K562 (cell line): Measurements from ENCODE around the gene PPIA. TPM values are rescaled to one million over a fixed set of nuclear protein-coding genes. Genes with fewer than 3 reads are reported as not detected.

Experiments used
- ATAC-seq: fragments of 200-7000 bp; cut with Tn5 transposase; 3 replicates; pipeline ENCODE4 v1.9.1; 2020; ENCODE audit warnings: moderate library complexity
- BruUV-seq: library from RNA; stranded (reverse); fragments of 400-500 nt; replicated peaks from 2 replicates; lab custom pipeline; 2021; lab: Mats Ljungman, UMichigan
- CTCF ChIA-PET: fragments of 300-600 bp; formaldehyde crosslinking; extraction: SDS; loops from one replicate; lab custom pipeline; 2021; ENCODE audit warnings: low intra/inter-chr PET ratio; lab: Yijun Ruan, JAX
- POLR2A ChIA-PET: fragments of 300-600, 350-650 bp; sonication (Branson Sonifier 250); formaldehyde crosslinking; extraction: SDS; loops from one replicate; lab custom pipeline; 2021; ENCODE audit warnings: antibody characterized with exemption, inconsistent platforms; lab: Yijun Ruan, JAX
- DNase-seq, 4 experiments: peaks; one replicate each; pipeline versions ENCODE4 v3.0.0 to v3.0.0-alpha.2; 2011 to 2018; ENCODE audit warnings: low spot score in 3 of 4, mixed read lengths in 3 of 4; ENCODE audit errors: extremely low read depth in 1 of 4
- FAIRE-seq: peaks from 2 replicates; lab custom pipeline; 2011; peaks lifted over from hg19 to GRCh38; lab: Jason Lieb, UNC
- H2AFZ ChIP-seq: 2 replicates; pipeline ENCODE4 v1.6.0; 2011; ENCODE audit warnings: low read depth, low read length, control low read depth, inconsistent platforms
- H3K27ac ChIP-seq: fragments of 200-600 bp; 3 replicates; pipeline ENCODE4 v1.8.0; 2011; ENCODE audit warnings: low read depth, mild to moderate bottlenecking, control low read depth, inconsistent platforms, low read length, moderate library complexity, mixed read lengths; ENCODE audit errors: extremely low read depth
- H3K27me3 ChIP-seq, 2 experiments: fragments of 300-600 bp in 1 of 2; 2 replicates in 1 of 2; 3 replicates in 1 of 2; pipeline versions ENCODE4 v1.6.0 to v1.8.0; 2011; ENCODE audit warnings: inconsistent platforms in 2 of 2, low read length in 2 of 2, mild to moderate bottlenecking in 1 of 2, mixed read lengths in 1 of 2, moderate library complexity in 1 of 2; ENCODE audit not compliant: control insufficient read depth in 2 of 2, insufficient read depth in 2 of 2
- H3K36me3 ChIP-seq: fragments of 300-600 bp; 3 replicates; pipeline ENCODE4 v1.8.0; 2011; ENCODE audit warnings: mild to moderate bottlenecking, low read length, inconsistent platforms; ENCODE audit not compliant: control insufficient read depth, insufficient read depth
- H3K4me1 ChIP-seq, 2 experiments: fragments of 200-600 bp in 1 of 2; replicated peaks in 1 of 2; 2 replicates in 1 of 2; 3 replicates in 1 of 2; pipeline versions ENCODE4 v1.5.1 to v1.8.0; 2011; ENCODE audit warnings: inconsistent platforms in 2 of 2, low read length in 2 of 2, mild to moderate bottlenecking in 1 of 2, mixed read lengths in 1 of 2, moderate library complexity in 1 of 2; ENCODE audit not compliant: control insufficient read depth in 2 of 2, insufficient read depth in 2 of 2
- H3K4me2 ChIP-seq: 2 replicates; pipeline ENCODE4 v1.6.1; 2011; ENCODE audit warnings: low read length, control low read depth, inconsistent platforms, mixed read lengths; ENCODE audit not compliant: insufficient read depth
- H3K4me3 ChIP-seq: fragments of 200-600 bp; sonication (generic), shearing (Covaris generic); 2 replicates; pipeline ENCODE4 v1.5.1; 2016; ENCODE audit warnings: control low read depth, inconsistent platforms
- H3K79me2 ChIP-seq: fragments of 200-600 bp; 3 replicates; pipeline ENCODE4 v1.8.0; 2011; ENCODE audit warnings: low read length, inconsistent platforms; ENCODE audit not compliant: control insufficient read depth, insufficient read depth
- H3K9ac ChIP-seq, 2 experiments: 2 replicates each; pipeline versions ENCODE4 v1.6.0 to v1.6.1; 2011; ENCODE audit warnings: low read depth in 2 of 2, low read length in 2 of 2, control low read depth in 1 of 2, inconsistent platforms in 1 of 2, mild to moderate bottlenecking in 1 of 2, mixed read lengths in 1 of 2; ENCODE audit not compliant: insufficient read depth in 1 of 2
- H3K9me1 ChIP-seq: one replicate; pipeline ENCODE4 v1.6.0; 2011; ENCODE audit warnings: inconsistent platforms, mild to moderate bottlenecking, low read length, moderate library complexity; ENCODE audit not compliant: control insufficient read depth, insufficient read depth
- H3K9me3 ChIP-seq: replicated peaks from 2 replicates; pipeline ENCODE4 v1.5.1; 2011; ENCODE audit warnings: low read depth, low read length, inconsistent platforms; ENCODE audit not compliant: control insufficient read depth, insufficient read depth
- H4K20me1 ChIP-seq: replicated peaks from 2 replicates; pipeline ENCODE4 v1.6.1; 2011; ENCODE audit warnings: low read length, inconsistent platforms, mixed read lengths; ENCODE audit not compliant: control insufficient read depth, insufficient read depth
- E2F3 ChIP-seq: fragments of 250-450 bp; sonication (Bioruptor Pico); IDR thresholded peaks from 2 replicates; pipeline ENCODE4 v1.4.0; 2020; ENCODE audit warnings: mild to moderate bottlenecking
- ELF1 ChIP-seq: fragments of 200-800 bp; sonication (Bioruptor generic); IDR thresholded peaks from 2 replicates; pipeline ENCODE4 v1.6.1; 2016; ENCODE audit warnings: missing genetic modification characterization, missing compliant biosample characterization
- ETV1 ChIP-seq: fragments of 450-650 bp; conservative IDR thresholded peaks from 2 replicates; pipeline ENCODE4 v1.6.1; 2016; ENCODE audit warnings: missing genetic modification characterization, control low read depth, low read depth, missing compliant biosample characterization
- IFI16 ChIP-seq: fragments of 250-450 bp; sonication (Bioruptor Pico); IDR thresholded peaks from 2 replicates; pipeline ENCODE4 v2.1.2; 2022; ENCODE audit warnings: mild to moderate bottlenecking, inconsistent platforms
- MCM3 ChIP-seq: fragments of 450-650 bp; IDR thresholded peaks from 2 replicates; pipeline ENCODE4 v1.6.1; 2016
- PTTG1 ChIP-seq: fragments of 450-650 bp; IDR thresholded peaks from 2 replicates; pipeline ENCODE4 v1.6.1; 2016; ENCODE audit warnings: low read depth, mild to moderate bottlenecking, missing genetic modification characterization, missing compliant biosample characterization
- RBM22 ChIP-seq: fragments of 200-400 bp; formaldehyde crosslinking; IDR thresholded peaks from 2 replicates; pipeline ENCODE4 v1.6.1; 2018; ENCODE audit warnings: low read length, low read depth; ENCODE audit not compliant: poor library complexity, severe bottlenecking
- RCOR1 ChIP-seq, 2 experiments: IDR thresholded peaks; 2 replicates each; pipeline ENCODE4 v1.6.1; 2012; ENCODE audit warnings: low read depth in 2 of 2, low read length in 2 of 2, borderline replicate concordance in 1 of 2, improper control_type of control experiment in 1 of 2
- SETDB1 ChIP-seq: IDR thresholded peaks from one replicate; pipeline ENCODE4 v1.6.1; 2012; ENCODE audit warnings: low read length, control low read depth, inconsistent platforms
- SMARCB1 ChIP-seq: IDR thresholded peaks from 2 replicates; pipeline ENCODE4 v1.6.1; 2011; ENCODE audit warnings: improper control_type of control experiment, low read depth; ENCODE audit not compliant: insufficient read length
- TCF7 ChIP-seq: sonication (generic); IDR thresholded peaks from 2 replicates; pipeline ENCODE4 v1.6.1; 2016; ENCODE audit warnings: antibody characterized with exemption, borderline replicate concordance
- ZC3H8 ChIP-seq: fragments of 450-650 bp; IDR thresholded peaks from 2 replicates; pipeline ENCODE4 v1.6.1; 2017
- ZFX ChIP-seq: sonication (generic); formaldehyde crosslinking; IDR thresholded peaks from 2 replicates; pipeline ENCODE4 v1.8.0; 2022; ENCODE audit warnings: mild to moderate bottlenecking, missing genetic modification reagents, moderate library complexity
- WGBS: fragments of 100-300 bp; shearing (Covaris generic); methylation state at CpG from one replicate; pipeline ENCODE4 v1.1.6; 2016; ENCODE audit warnings: low coverage, mixed read lengths; ENCODE audit not compliant: insufficient coverage; ENCODE audit errors: missing lambda C conversion rate; 5-methylcytosine and 5-hydroxymethylcytosine counted together
- in situ Hi-C: fragments of 300-500 bp; cut with MboI; formaldehyde crosslinking; loops from 4 replicates; pipeline ENCODE4 v1.15.0; 2018; ENCODE audit warnings: inconsistent platforms, mixed read lengths
- intact Hi-C: fragments of 100-400 bp; cut with micrococcal nuclease; formaldehyde crosslinking; loops from 2 replicates; pipeline ENCODE4 v1.14.2; 2022
- polyA plus RNA-seq, 8 experiments: library from polyadenylated mRNA; depleted of rRNA in 4 of 8; stranded (reverse) in 5 of 8; unstranded in 3 of 8; fragments of >200 nt; fragmentation: Nextera tagmentation in 2 of 8; fragmentation: Illumina TruSeq in 1 of 8; extraction: Ambion mirVana in 2 of 8; extraction: Trizol in 1 of 8; gene quantifications; 2 replicates each; pipeline versions ENCODE4 v1.2.1 to v1.2.3, GENCODE V29; 2011 to 2014; ENCODE audit warnings: inconsistent platforms in 1 of 8, missing spikeins in 1 of 8
- total RNA-seq, 7 experiments: library from RNA; depleted of rRNA in 6 of 7; stranded (reverse); fragments of >200 nt in 6 of 7; fragmentation: Illumina TruSeq in 2 of 7; extraction: Trizol in 2 of 7; gene quantifications; 2 replicates each; pipeline versions ENCODE4 v1.2.1 to v1.2.3, GENCODE V29; 2011 to 2021; ENCODE audit warnings: low replicate concordance in 1 of 7
- TF ChIP-seq, protein P1 (sequence below): fragments of 450-650 bp; IDR thresholded peaks from 2 replicates; pipeline ENCODE4 v1.6.1; 2016; ENCODE audit warnings: antibody characterized with exemption
- TF ChIP-seq, protein P2 (sequence below): fragments of 200-800 bp; sonication (Bioruptor generic); IDR thresholded peaks from 2 replicates; pipeline ENCODE4 v1.6.1; 2017; ENCODE audit warnings: missing genetic modification characterization, missing compliant biosample characterization
- TF ChIP-seq, protein P3 (sequence below): fragments of 250-450 bp; sonication (Bioruptor Pico); IDR thresholded peaks from 2 replicates; pipeline ENCODE4 v1.8.0; 2022; ENCODE audit warnings: moderate library complexity, mild to moderate bottlenecking, inconsistent platforms

PPIA gene
- total and polyA plus RNA-seq, 9 of the 15 experiments (the other 6 are each of a cell fraction or from before 2014, with no cell fraction given), result 2,583 to 7,504 (median 3,973) TPM

DNA sequence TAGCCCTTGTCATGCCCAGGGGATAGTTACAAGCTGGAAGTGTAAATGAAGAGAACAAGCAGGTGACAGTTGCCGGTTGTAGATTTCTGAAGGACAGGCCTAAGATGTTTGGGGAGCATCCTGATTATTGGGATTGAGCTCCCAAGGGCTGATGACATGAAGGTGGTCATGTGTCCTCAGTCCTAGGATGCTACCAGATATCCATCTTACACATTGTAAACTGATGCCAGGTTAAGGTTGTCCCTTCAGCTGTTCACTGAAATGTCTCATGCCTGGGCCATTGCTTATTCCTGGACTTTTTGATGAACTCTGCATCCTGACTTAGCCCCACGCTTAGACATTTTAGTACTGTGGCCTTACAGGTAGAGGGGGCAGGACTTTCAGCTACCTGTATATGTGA is 46.5 kb upstream of the PPIA start:
- intact Hi-C loops (loop anchor here (5.0 to 10.0 kb wide), 2 partner anchors 47 to 95 kb away; partner anchors contain the start of genes H2AZ2 and PPIA), in situ Hi-C loops (no loop called here)
- Histone ChIP-seq H3K36me3 (peaks cover 19% of the 10 kb centered on the region; the same call in 2 of the 3 replicates), H3K9ac (peak overlapping the region in 1 of 2 experiments; percentile 97; a peak in 1 of 4 replicates), H3K79me2 (peaks cover 52% of the 10 kb centered on the region), H3K9me1 (no peaks in the 10 kb centered on the region), H3K27ac (no peak overlapping the region), H3K4me1 (peaks cover 26% of the 10 kb centered on the region in 2 experiments; a peak in 4 of 5 replicates), H4K20me1 (peaks cover 14% of the 10 kb centered on the region), H3K27me3 (no peaks in the 10 kb centered on the region), H2AFZ (no peak overlapping the region), H3K4me2 (peak overlapping the region; percentile 87), H3K9me3 (no peaks in the 10 kb centered on the region), H3K4me3 (no peak overlapping the region)
- CTCF ChIA-PET, result interaction anchor here (0.6 kb wide), 1 partner anchor 168 kb away, joined by 3 read pairs; no protein-coding TSS in a partner anchor
- DNase-seq, result no peak
- POLR2A ChIA-PET, result interaction anchor here (0.6 to 1.9 kb wide), 6 partner anchors 10 to 98 kb away, joined by 3 to 7 read pairs (median 3); partner anchors contain the start of gene H2AZ2
- TF ChIP-seq, protein P1, sequence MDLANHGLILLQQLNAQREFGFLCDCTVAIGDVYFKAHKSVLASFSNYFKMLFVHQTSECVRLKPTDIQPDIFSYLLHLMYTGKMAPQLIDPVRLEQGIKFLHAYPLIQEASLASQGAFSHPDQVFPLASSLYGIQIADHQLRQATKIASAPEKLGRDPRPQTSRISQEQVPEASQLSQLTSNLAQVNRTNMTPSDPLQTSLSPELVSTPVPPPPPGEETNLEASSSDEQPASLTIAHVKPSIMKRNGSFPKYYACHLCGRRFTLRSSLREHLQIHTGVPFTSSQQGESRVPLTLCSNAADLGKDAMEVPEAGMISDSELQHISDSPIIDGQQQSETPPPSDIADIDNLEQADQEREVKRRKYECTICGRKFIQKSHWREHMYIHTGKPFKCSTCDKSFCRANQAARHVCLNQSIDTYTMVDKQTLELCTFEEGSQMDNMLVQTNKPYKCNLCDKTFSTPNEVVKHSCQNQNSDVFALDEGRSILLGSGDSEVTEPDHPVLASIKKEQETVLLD, result no peak
- TF ChIP-seq ZC3H8 (no peak), SETDB1 (no peak), E2F3 (CRISPR knock-in tag) (no peak), RCOR1 (IDR thresholded peaks at IDR 0.05; ENCODE audit: borderline replicate concordance in 1 of 2, low read depth in 2 of 2, low read length in 2 of 2) (no peak), MCM3 (no peak), ETV1 (tag) (no peak), TCF7 (no peak), ELF1 (tag) (no peak), SMARCB1 (no peak), IFI16 (CRISPR knock-in tag) (no peak), PTTG1 (tag) (no peak), RBM22 (no peak), ZFX (CRISPR knock-in tag) (no peak)
- TF ChIP-seq, protein P2, sequence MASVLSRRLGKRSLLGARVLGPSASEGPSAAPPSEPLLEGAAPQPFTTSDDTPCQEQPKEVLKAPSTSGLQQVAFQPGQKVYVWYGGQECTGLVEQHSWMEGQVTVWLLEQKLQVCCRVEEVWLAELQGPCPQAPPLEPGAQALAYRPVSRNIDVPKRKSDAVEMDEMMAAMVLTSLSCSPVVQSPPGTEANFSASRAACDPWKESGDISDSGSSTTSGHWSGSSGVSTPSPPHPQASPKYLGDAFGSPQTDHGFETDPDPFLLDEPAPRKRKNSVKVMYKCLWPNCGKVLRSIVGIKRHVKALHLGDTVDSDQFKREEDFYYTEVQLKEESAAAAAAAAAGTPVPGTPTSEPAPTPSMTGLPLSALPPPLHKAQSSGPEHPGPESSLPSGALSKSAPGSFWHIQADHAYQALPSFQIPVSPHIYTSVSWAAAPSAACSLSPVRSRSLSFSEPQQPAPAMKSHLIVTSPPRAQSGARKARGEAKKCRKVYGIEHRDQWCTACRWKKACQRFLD (CRISPR knock-in tag), result no peak
- TF ChIP-seq, protein P3, sequence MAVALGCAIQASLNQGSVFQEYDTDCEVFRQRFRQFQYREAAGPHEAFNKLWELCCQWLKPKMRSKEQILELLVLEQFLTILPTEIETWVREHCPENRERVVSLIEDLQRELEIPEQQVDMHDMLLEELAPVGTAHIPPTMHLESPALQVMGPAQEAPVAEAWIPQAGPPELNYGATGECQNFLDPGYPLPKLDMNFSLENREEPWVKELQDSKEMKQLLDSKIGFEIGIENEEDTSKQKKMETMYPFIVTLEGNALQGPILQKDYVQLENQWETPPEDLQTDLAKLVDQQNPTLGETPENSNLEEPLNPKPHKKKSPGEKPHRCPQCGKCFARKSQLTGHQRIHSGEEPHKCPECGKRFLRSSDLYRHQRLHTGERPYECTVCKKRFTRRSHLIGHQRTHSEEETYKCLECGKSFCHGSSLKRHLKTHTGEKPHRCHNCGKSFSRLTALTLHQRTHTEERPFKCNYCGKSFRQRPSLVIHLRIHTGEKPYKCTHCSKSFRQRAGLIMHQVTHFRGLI (CRISPR knock-in tag), result no peak
- no peak for ATAC-seq
- FAIRE-seq, result no peak
- whole genome bisulfite sequencing, result 75% methylated on average over 2 of the region's 2 CpGs
- TSS peak; percentile 65 for BruUV-seq
